Muscle layer of duodenum (tissue), 2 donors: ENCODE data around the gene CHD9.

ENCODE experiments used
- H3K27ac ChIP-seq: one replicate; pipeline ENCODE4 v1.7.0; 2013; ENCODE audit warnings: mild to moderate bottlenecking, low read length
- H3K27me3 ChIP-seq: one replicate; pipeline ENCODE4 v1.7.0; 2013; ENCODE audit warnings: low read depth, mild to moderate bottlenecking, control low read depth, low read length
- H3K36me3 ChIP-seq, 2 donors: one replicate each; pipeline ENCODE4 v1.7.0; 2013; ENCODE audit warnings: low read length in 2 of 2, control low read depth in 1 of 2, mild to moderate bottlenecking in 1 of 2; ENCODE audit not compliant: insufficient read depth in 2 of 2, control insufficient read depth in 1 of 2
- H3K4me1 ChIP-seq, 2 donors: one replicate each; pipeline ENCODE4 v1.7.0; 2013; ENCODE audit warnings: low read length in 2 of 2, mild to moderate bottlenecking in 2 of 2, control low read depth in 1 of 2, moderate library complexity in 1 of 2; ENCODE audit not compliant: insufficient read depth in 2 of 2, control insufficient read depth in 1 of 2
- H3K4me3 ChIP-seq, 2 donors: one replicate each; pipeline ENCODE4 v1.7.0; 2013; ENCODE audit warnings: low read length in 2 of 2, low read depth in 1 of 2, mild to moderate bottlenecking in 1 of 2
- H3K9me3 ChIP-seq, 2 donors: one replicate each; pipeline ENCODE4 v1.7.0; 2013; ENCODE audit warnings: low read length in 2 of 2, control low read depth in 1 of 2, mild to moderate bottlenecking in 1 of 2; ENCODE audit not compliant: control insufficient read depth in 1 of 2
- donor health status: healthy.

CHD9 gene

GRCh38 chr16:53054670-53055485 lies at the start of gene CHD9:
TSS of gene CHD9 (plus strand) at chr16:53054991. CDS start at chr16:53156090, 101,099 bp downstream.
- Histone ChIP-seq H3K27ac (peak within 1 kb of the TSS; percentile 63), H3K27me3 (no peaks in the 10 kb centered on the region), H3K36me3 (no peaks in the 10 kb centered on the region), H3K4me1 (peaks cover 0 to 14% of the 10 kb centered on the region in 2 donors), H3K4me3 (peak within 1 kb of the TSS; percentile 54 to 86), H3K9me3 (no peaks in the 10 kb centered on the region)

- Histone ChIP-seq H3K4me3 (no peak overlapping the region), H3K27ac (no peak overlapping the region), H3K9me3 (no peaks in the 10 kb centered on the region), H3K4me1 (no peaks in the 10 kb centered on the region), H3K36me3 (no peaks in the 10 kb centered on the region), H3K27me3 (no peaks in the 10 kb centered on the region)
These were observed 47.7 kb upstream of the CHD9 start for GRCh38 chr16:53007095-53007494.

- no peaks in the 10 kb centered on the region for H3K9me3 ChIP-seq
- no peaks in the 10 kb centered on the region for H3K36me3 ChIP-seq
- H3K4me1 ChIP-seq = no peaks in the 10 kb centered on the region
- H3K27me3 ChIP-seq = no peaks in the 10 kb centered on the region
- H3K4me3 ChIP-seq = no peak overlapping the region
- no peak overlapping the region for H3K27ac ChIP-seq
These were observed 40.5 kb upstream of the CHD9 start for GRCh38 chr16:53014287-53014686.

GRCh38 chr16:53018834-53019416 lies 35.9 kb upstream of the CHD9 start:
- no peaks in the 10 kb centered on the region for H3K9me3 ChIP-seq
- H3K4me3 ChIP-seq = no peak overlapping the region
- H3K36me3 ChIP-seq = no peaks in the 10 kb centered on the region
- no peak overlapping the region for H3K27ac ChIP-seq
- H3K4me1 ChIP-seq = no peaks in the 10 kb centered on the region
- H3K27me3 ChIP-seq = no peaks in the 10 kb centered on the region

- Histone ChIP-seq H3K27me3 (no peaks in the 10 kb centered on the region), H3K9me3 (no peaks in the 10 kb centered on the region), H3K36me3 (no peaks in the 10 kb centered on the region), H3K27ac (no peak overlapping the region), H3K4me3 (no peak overlapping the region), H3K4me1 (no peaks in the 10 kb centered on the region)
These were observed 32.4 kb upstream of the CHD9 start for GRCh38 chr16:53022374-53022773.

GRCh38 chr16:53024045-53024444 lies 30.7 kb upstream of the CHD9 start:
- Histone ChIP-seq H3K27me3 (no peaks in the 10 kb centered on the region), H3K36me3 (no peaks in the 10 kb centered on the region), H3K27ac (no peak overlapping the region), H3K4me1 (no peaks in the 10 kb centered on the region), H3K4me3 (no peak overlapping the region), H3K9me3 (no peaks in the 10 kb centered on the region)

- H3K36me3 ChIP-seq = no peaks in the 10 kb centered on the region
- no peaks in the 10 kb centered on the region for H3K9me3 ChIP-seq
- H3K27ac ChIP-seq = no peak overlapping the region
- no peaks in the 10 kb centered on the region for H3K27me3 ChIP-seq
- no peak overlapping the region for H3K4me3 ChIP-seq
- no peaks in the 10 kb centered on the region for H3K4me1 ChIP-seq
These were observed 24.8 kb upstream of the CHD9 start for GRCh38 chr16:53029971-53030370.

GRCh38 chr16:53031323-53031942 lies 23.4 kb upstream of the CHD9 start:
- no peak overlapping the region for H3K27ac ChIP-seq
- no peaks in the 10 kb centered on the region for H3K27me3 ChIP-seq
- no peaks in the 10 kb centered on the region for H3K4me1 ChIP-seq
- H3K4me3 ChIP-seq = no peak overlapping the region
- H3K9me3 ChIP-seq = no peaks in the 10 kb centered on the region
- no peaks in the 10 kb centered on the region for H3K36me3 ChIP-seq

- no peaks in the 10 kb centered on the region for H3K36me3 ChIP-seq
- H3K9me3 ChIP-seq = no peaks in the 10 kb centered on the region
- no peak overlapping the region for H3K27ac ChIP-seq
- H3K4me3 ChIP-seq = no peak overlapping the region
- H3K27me3 ChIP-seq = no peaks in the 10 kb centered on the region
- H3K4me1 ChIP-seq = no peaks in the 10 kb centered on the region
These were observed 20.5 kb upstream of the CHD9 start for GRCh38 chr16:53034306-53034705.

- Histone ChIP-seq H3K36me3 (no peaks in the 10 kb centered on the region), H3K4me1 (no peaks in the 10 kb centered on the region), H3K27ac (no peak overlapping the region), H3K27me3 (no peaks in the 10 kb centered on the region), H3K4me3 (no peak overlapping the region), H3K9me3 (no peaks in the 10 kb centered on the region)
These were observed 19.4 kb upstream of the CHD9 start for GRCh38 chr16:53035176-53035942.

- no peaks in the 10 kb centered on the region for H3K9me3 ChIP-seq
- no peak overlapping the region for H3K4me3 ChIP-seq
- H3K36me3 ChIP-seq = no peaks in the 10 kb centered on the region
- H3K4me1 ChIP-seq = no peaks in the 10 kb centered on the region
- H3K27ac ChIP-seq = no peak overlapping the region
- H3K27me3 ChIP-seq = no peaks in the 10 kb centered on the region
These were observed 18.7 kb upstream of the CHD9 start for GRCh38 chr16:53036066-53036465.
